T-cell (primary cell): ENCODE data around the gene DAPK2. TPM values are rescaled to one million over a fixed set of nuclear protein-coding genes. Genes with fewer than 3 reads are reported as not detected.

Experiments used
- ATAC-seq, 4 experiments: fragments of 200-7000 bp in 3 of 4; fragments of 150-1000 bp in 1 of 4; cut with Tn5 transposase; replicated peaks in 1 of 4; 1 replicate in 3 of 4; 2 replicates in 1 of 4; pipeline ENCODE4 v1.10.0; 2021; ENCODE audit warnings: moderate library complexity in 3 of 4, mild to moderate bottlenecking in 2 of 4, moderate number of reproducible peaks in 1 of 4
- CTCF ChIA-PET, 2 donors: fragments of 300-600 bp; sonication (Branson Sonifier 250); formaldehyde crosslinking; loops; one replicate each; lab custom pipeline; 2022; ENCODE audit warnings: antibody characterized with exemption in 2 of 2; lab: Charles Lee
- POLR2A ChIA-PET, 2 donors: fragments of 300-600 bp; sonication (Branson Sonifier 250); formaldehyde crosslinking; loops; one replicate each; lab custom pipeline; 2022; ENCODE audit warnings: antibody characterized with exemption in 2 of 2; lab: Charles Lee
- DNase-seq, 35 experiments: peaks; one replicate each; pipeline versions ENCODE4 v3.0.0 to v3.0.0-alpha.2; 2013 to 2023
- H3K27ac ChIP-seq: one replicate; pipeline ENCODE4 v1.5.1; 2013; ENCODE audit warnings: low read length
- H3K27me3 ChIP-seq, 2 experiments: replicated peaks in 1 of 2; 1 replicate in 1 of 2; 2 replicates in 1 of 2; pipeline versions ENCODE4 v1.6.1 to v1.7.0; 2013; ENCODE audit warnings: low read length in 1 of 2, mixed read lengths in 1 of 2; ENCODE audit not compliant: control insufficient read depth in 2 of 2, insufficient read depth in 2 of 2; ENCODE audit errors: extremely low read depth in 1 of 2
- H3K36me3 ChIP-seq, 2 donors: 1 replicate in 1 of 2; 2 replicates in 1 of 2; pipeline versions ENCODE4 v1.6.1 to v1.7.0; 2013; ENCODE audit warnings: low read length in 1 of 2; ENCODE audit not compliant: control insufficient read depth in 2 of 2, insufficient read depth in 1 of 2; ENCODE audit errors: extremely low read depth in 1 of 2
- H3K4me1 ChIP-seq, 2 experiments: 1 replicate in 1 of 2; 2 replicates in 1 of 2; pipeline versions ENCODE4 v1.6.1 to v1.7.0; 2013; ENCODE audit warnings: low read length in 2 of 2, mixed read lengths in 1 of 2; ENCODE audit not compliant: insufficient read depth in 2 of 2, control insufficient read depth in 1 of 2; ENCODE audit errors: extremely low read depth in 1 of 2
- H3K4me3 ChIP-seq, 2 donors: 1 replicate in 1 of 2; 2 replicates in 1 of 2; pipeline versions ENCODE4 v1.5.1 to v1.7.0; 2013; ENCODE audit warnings: mild to moderate bottlenecking in 2 of 2, low read length in 1 of 2, moderate library complexity in 1 of 2; ENCODE audit not compliant: control insufficient read depth in 1 of 2; ENCODE audit errors: extremely low read depth in 1 of 2
- H3K9me3 ChIP-seq: 2 replicates; pipeline ENCODE4 v1.7.0; 2013
- H3K27ac Mint-ChIP-seq, 2 donors: one replicate each; pipeline ENCODE4 v1.8.0; 2020 to 2021; ENCODE audit warnings: mild to moderate bottlenecking in 2 of 2, mixed read lengths in 2 of 2
- H3K27me3 Mint-ChIP-seq, 2 donors: one replicate each; pipeline ENCODE4 v1.8.0; 2021 to 2022; ENCODE audit warnings: mixed read lengths in 2 of 2
- H3K36me3 Mint-ChIP-seq: one replicate; pipeline ENCODE4 v1.8.0; 2021; ENCODE audit warnings: mixed read lengths
- H3K4me1 Mint-ChIP-seq, 3 donors: one replicate each; pipeline ENCODE4 v1.8.0; 2020 to 2022; ENCODE audit warnings: mixed read lengths in 3 of 3, mild to moderate bottlenecking in 1 of 3
- H3K4me3 Mint-ChIP-seq, 3 donors: one replicate each; pipeline ENCODE4 v1.8.0; 2020 to 2022; ENCODE audit warnings: mild to moderate bottlenecking in 3 of 3, mixed read lengths in 3 of 3, moderate library complexity in 3 of 3
- H3K9me3 Mint-ChIP-seq, 3 donors: one replicate each; pipeline ENCODE4 v1.8.0; 2020 to 2022; ENCODE audit warnings: mixed read lengths in 3 of 3
- WGBS: methylation state at CpG from one replicate; pipeline ENCODE4 v1.1.5; 2013; ENCODE audit warnings: missing lambda C conversion rate; ENCODE audit not compliant: insufficient coverage; 5-methylcytosine and 5-hydroxymethylcytosine counted together
- total RNA-seq, 35 experiments: library from RNA in 6 of 35; stranded (reverse) in 6 of 35; fragments of 120-200 nt in 1 of 35; gene quantifications; one replicate each; pipeline versions ENCODE4 v1.2.1 to v1.2.4 and lab custom pipeline; 2013 to 2026

DAPK2 gene
- total RNA-seq, 5 donors from 2014 or later (not counting 1 experiment from before 2014, with no cell fraction given): 0.78 to 23.5 (median 6.1) TPM

GRCh38 chr15:63879211-63879610, 167.1 kb downstream of the DAPK2 start:
- no peaks in the 10 kb centered on the region for H3K9me3 ChIP-seq
- DNase-seq (no peak), ATAC-seq (no peak)
- Mint-ChIP-seq H3K9me3 (no peaks in the 10 kb centered on the region), H3K4me1 (peaks cover 0 to 7% (median 0%) of the 10 kb centered on the region in 3 donors), H3K36me3 (no peaks in the 10 kb centered on the region), H3K27ac (no peak overlapping the region), H3K27me3 (no peaks in the 10 kb centered on the region), H3K4me3 (no peak overlapping the region)
- H3K4me1 ChIP-seq: peaks cover 0 to 2% of the 10 kb centered on the region in 2 experiments
- H3K27ac ChIP-seq: no peak overlapping the region
- CTCF ChIA-PET: no interaction called here
- no peaks in the 10 kb centered on the region for H3K36me3 ChIP-seq
- POLR2A ChIA-PET: no interaction called here
- no CpG with 5 or more reads among the region's 3 CpGs for WGBS
- no peak overlapping the region for H3K4me3 ChIP-seq
- H3K27me3 ChIP-seq: no peaks in the 10 kb centered on the region

GRCh38 chr15:63877713-63878271, 168.5 kb downstream of the DAPK2 start:
- ATAC-seq: no peak
- no peak for DNase-seq
- Mint-ChIP-seq H3K9me3 (peaks cover 2 to 4% (median 3%) of the 10 kb centered on the region in 3 donors), H3K27me3 (no peaks in the 10 kb centered on the region), H3K36me3 (no peaks in the 10 kb centered on the region), H3K27ac (no peak overlapping the region), H3K4me1 (peaks cover 0 to 9% (median 0%) of the 10 kb centered on the region in 3 donors), H3K4me3 (no peak overlapping the region)
- Histone ChIP-seq H3K4me3 (no peak overlapping the region), H3K36me3 (no peaks in the 10 kb centered on the region), H3K9me3 (no peaks in the 10 kb centered on the region), H3K27ac (no peak overlapping the region), H3K4me1 (peaks cover 0 to 2% of the 10 kb centered on the region in 2 experiments), H3K27me3 (no peaks in the 10 kb centered on the region)
- CTCF ChIA-PET: interaction anchor here in 1 of 2 donors (0.6 kb wide), 1 partner anchor 56 kb away, joined by 5 read pairs; no protein-coding TSS in a partner anchor
- POLR2A ChIA-PET: no interaction called here
- no CpG with 5 or more reads among the region's 5 CpGs for WGBS

DNA sequence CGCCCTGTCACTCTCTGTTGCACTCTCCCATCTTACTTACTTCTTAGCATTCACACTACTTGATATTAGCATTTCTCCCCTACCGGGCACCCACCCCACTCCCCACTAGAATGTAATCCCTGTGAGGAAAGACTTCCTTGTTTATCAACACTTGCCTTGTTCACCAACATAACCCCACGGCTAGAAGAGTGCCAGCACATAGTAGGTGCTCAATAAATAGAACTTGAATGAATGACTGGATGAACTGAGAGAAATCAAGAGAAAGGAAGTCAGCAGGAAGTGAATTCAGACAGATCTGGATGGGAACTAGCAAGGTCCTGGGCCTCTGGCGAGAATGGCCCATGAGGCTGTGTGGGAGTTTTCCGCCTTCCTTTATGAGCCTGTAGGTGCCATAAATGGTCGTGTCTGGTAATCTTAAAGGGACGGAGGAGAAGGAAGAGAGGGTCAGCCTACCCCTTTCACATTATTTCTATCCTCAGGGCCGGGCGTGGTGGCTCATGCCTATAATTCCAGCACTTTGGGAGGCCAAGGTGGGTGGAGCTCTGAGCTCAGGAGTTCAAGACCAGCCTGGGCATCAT, 170.1 kb downstream of the DAPK2 start:
- H3K27ac ChIP-seq: no peak overlapping the region
- Mint-ChIP-seq H3K36me3 (no peaks in the 10 kb centered on the region), H3K9me3 (peaks cover 2 to 6% (median 4%) of the 10 kb centered on the region in 3 donors), H3K4me1 (peaks cover 0 to 2% (median 0%) of the 10 kb centered on the region in 3 donors), H3K27ac (no peak overlapping the region), H3K27me3 (no peaks in the 10 kb centered on the region), H3K4me3 (no peak overlapping the region)
- POLR2A ChIA-PET: no interaction called here
- no peak overlapping the region for H3K4me3 ChIP-seq
- no peaks in the 10 kb centered on the region for H3K27me3 ChIP-seq
- DNase-seq: no peak
- no peaks in the 10 kb centered on the region for H3K9me3 ChIP-seq
- CTCF ChIA-PET: no interaction called here
- ATAC-seq: no peak
- no peaks in the 10 kb centered on the region for H3K36me3 ChIP-seq
- WGBS: 83% methylated on average over 1 of the region's 9 CpGs
- H3K4me1 ChIP-seq: peaks cover 0 to 2% of the 10 kb centered on the region in 2 experiments

- H3K27ac Mint-ChIP-seq: no peak overlapping the region
- no peak overlapping the region for H3K4me3 Mint-ChIP-seq
- ATAC-seq (no peak), DNase-seq (no peak)
- peaks cover 0 to 11% (median 9%) of the 10 kb centered on the region in 3 donors for H3K4me1 Mint-ChIP-seq
- peaks cover 0 to 6% of the 10 kb centered on the region in 2 experiments for H3K4me1 ChIP-seq
- no peaks in the 10 kb centered on the region for H3K9me3 ChIP-seq
- H3K27me3 ChIP-seq: no peaks in the 10 kb centered on the region
- POLR2A ChIA-PET: no interaction called here
- no peaks in the 10 kb centered on the region for H3K27me3 Mint-ChIP-seq
- H3K9me3 Mint-ChIP-seq: peaks cover 2 to 6% (median 4%) of the 10 kb centered on the region in 3 donors
- no peaks in the 10 kb centered on the region for H3K36me3 ChIP-seq
- whole genome bisulfite sequencing: 13% methylated on average over 1 of the region's 4 CpGs
- no peaks in the 10 kb centered on the region for H3K36me3 Mint-ChIP-seq
- CTCF ChIA-PET: no interaction called here
- H3K27ac ChIP-seq: no peak overlapping the region
- no peak overlapping the region for H3K4me3 ChIP-seq
Observed at GRCh38 chr15:63874616-63875015, 171.7 kb downstream of the DAPK2 start.

GRCh38 chr15:63872759-63873510, 173.3 kb downstream of the DAPK2 start:
- CTCF ChIA-PET: no interaction called here
- Mint-ChIP-seq H3K27ac (no peak overlapping the region), H3K27me3 (no peaks in the 10 kb centered on the region), H3K36me3 (no peaks in the 10 kb centered on the region), H3K4me1 (peaks cover 8 to 14% (median 10%) of the 10 kb centered on the region in 3 donors), H3K9me3 (peaks cover 2 to 6% (median 4%) of the 10 kb centered on the region in 3 donors), H3K4me3 (no peak overlapping the region)
- ATAC-seq: no peak
- no peak overlapping the region for H3K4me3 ChIP-seq
- no peak for DNase-seq
- no peak overlapping the region for H3K27ac ChIP-seq
- H3K36me3 ChIP-seq: no peaks in the 10 kb centered on the region
- H3K27me3 ChIP-seq: no peaks in the 10 kb centered on the region
- H3K4me1 ChIP-seq: peaks cover 0 to 6% of the 10 kb centered on the region in 2 experiments
- POLR2A ChIA-PET: no interaction called here
- WGBS: 93% methylated on average over 7 of the region's 8 CpGs
- no peaks in the 10 kb centered on the region for H3K9me3 ChIP-seq

DNA sequence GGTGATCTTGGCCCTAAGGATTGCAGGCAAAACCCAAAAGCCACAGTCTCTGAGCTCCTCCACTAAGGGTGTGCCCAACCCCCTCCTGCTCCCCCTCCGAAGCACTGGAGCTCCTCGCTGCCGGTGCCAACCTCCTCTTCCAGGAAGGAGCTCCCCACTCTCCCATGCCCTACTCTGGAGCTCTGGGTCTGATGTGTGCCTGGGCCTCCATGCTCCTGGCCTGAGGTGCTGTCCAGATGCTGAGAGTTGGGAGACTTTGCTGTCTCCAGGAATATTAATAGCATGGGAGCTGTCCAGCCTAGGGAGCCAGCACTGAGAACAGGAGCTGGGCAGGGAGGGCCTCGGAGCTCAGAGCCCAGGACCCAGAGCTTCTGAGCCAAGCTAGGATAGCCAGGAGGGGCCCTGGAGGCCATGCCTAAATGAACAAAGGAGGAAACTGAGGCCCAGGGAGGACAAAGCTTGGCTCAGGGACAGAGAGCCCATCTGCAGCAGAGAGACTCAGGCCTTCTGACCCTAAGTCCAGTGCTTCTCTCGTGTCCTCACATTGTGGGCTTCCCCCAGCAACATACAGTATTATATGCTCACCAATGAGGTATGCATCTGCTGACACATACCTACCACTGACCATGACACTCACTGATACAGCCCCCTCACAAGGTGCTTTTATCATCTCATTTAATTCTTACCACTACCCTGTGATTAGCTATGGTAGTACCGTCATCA, 175.6 kb downstream of the DAPK2 start:
- Mint-ChIP-seq H3K27me3 (no peaks in the 10 kb centered on the region), H3K36me3 (no peaks in the 10 kb centered on the region), H3K27ac (no peak overlapping the region), H3K4me3 (no peak overlapping the region), H3K9me3 (peaks cover 2 to 6% (median 4%) of the 10 kb centered on the region in 3 donors), H3K4me1 (peaks cover 12 to 18% (median 15%) of the 10 kb centered on the region in 3 donors)
- WGBS: 100% methylated on average over 3 of the region's 6 CpGs
- Histone ChIP-seq H3K4me1 (peaks cover 3 to 4% of the 10 kb centered on the region in 2 experiments), H3K27ac (no peak overlapping the region), H3K4me3 (no peak overlapping the region), H3K27me3 (no peaks in the 10 kb centered on the region), H3K36me3 (no peaks in the 10 kb centered on the region), H3K9me3 (no peaks in the 10 kb centered on the region)
- ChIA-PET CTCF (no interaction called here), POLR2A (interaction anchor here (0.7 to 1.5 kb wide), 2 partner anchors 10 to 66 kb away, joined by 5 to 6 read pairs; no protein-coding TSS in a partner anchor)
- DNase-seq: no peak
- no peak for ATAC-seq
